ENCODE results near the gene EFNB1. TPM values are rescaled to one million over a fixed set of nuclear protein-coding genes. Genes with fewer than 3 reads are reported as not detected.

The EFNB1 gene
- total and polyA plus RNA-seq, 2 experiments from 2014 or later = 1.3 to 2.7 TPM

DNA sequence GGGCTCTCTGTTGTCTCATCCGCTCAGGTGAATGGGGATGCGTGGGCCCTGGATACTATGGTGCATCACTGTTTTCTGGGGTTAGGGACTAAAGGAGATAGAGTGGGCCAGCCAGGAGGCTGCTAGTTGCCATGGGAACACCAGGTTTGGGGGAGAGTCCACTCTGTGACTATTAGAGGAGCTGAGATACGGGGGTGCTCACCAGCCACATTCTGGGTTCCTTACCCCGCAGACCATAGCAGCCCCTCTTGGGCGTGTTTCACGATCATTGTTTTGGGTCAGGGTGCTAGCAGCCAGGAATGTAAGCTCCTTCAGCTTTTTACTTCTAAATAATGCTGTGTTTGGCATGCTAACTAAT, 4.6 kb downstream of the EFNB1 start:
- no peaks in the 10 kb centered on the region for H3F3A ChIP-seq (replicated peaks; ENCODE audit: low read depth)
- ATAC-seq (no peak), DNase-seq (ENCODE audit: low spot score) (no peak)
- H3K27ac ChIP-seq (ENCODE audit: low read depth) = no peak overlapping the region
- H3K9me2 ChIP-seq (ENCODE audit: insufficient read depth) = no peaks in the 10 kb centered on the region
- Mint-ChIP-seq H3K4me1 (peaks cover 21% of the 10 kb centered on the region; the same call in 2 of the 3 replicates), H3K9me3 (no peaks in the 10 kb centered on the region), H3K36me3 (ENCODE audit: low read depth) (no peaks in the 10 kb centered on the region), H3K4me3 (no peak overlapping the region), H3K27me3 (ENCODE audit: insufficient read depth, low read depth, poor library complexity) (peaks cover 46% of the 10 kb centered on the region), H3K27ac (no peak overlapping the region)
- no peaks in the 10 kb centered on the region for H3K36me3 ChIP-seq (ENCODE audit: insufficient read depth)
- H4K20me1 ChIP-seq (replicated peaks; ENCODE audit: insufficient read depth) = no peaks in the 10 kb centered on the region; the same call in 1 of the 2 replicates
- TF ChIP-seq EZH2 (IDR thresholded peaks at IDR 0.05; ENCODE audit: low read depth, unreplicated experiment) = no peak
- H3K4me2 ChIP-seq = no peak overlapping the region
- no peak overlapping the region for H2AFZ ChIP-seq
- peaks cover 76% of the 10 kb centered on the region for H3K27me3 ChIP-seq (ENCODE audit: insufficient read depth)
- no peak overlapping the region for H3K4me3 ChIP-seq
- H3K4me1 ChIP-seq (ENCODE audit: insufficient read depth) = peaks cover 16% of the 10 kb centered on the region; the same call in 1 of the 2 replicates
- no peaks in the 10 kb centered on the region for H3K79me2 ChIP-seq (replicated peaks; ENCODE audit: insufficient read depth)

DNA sequence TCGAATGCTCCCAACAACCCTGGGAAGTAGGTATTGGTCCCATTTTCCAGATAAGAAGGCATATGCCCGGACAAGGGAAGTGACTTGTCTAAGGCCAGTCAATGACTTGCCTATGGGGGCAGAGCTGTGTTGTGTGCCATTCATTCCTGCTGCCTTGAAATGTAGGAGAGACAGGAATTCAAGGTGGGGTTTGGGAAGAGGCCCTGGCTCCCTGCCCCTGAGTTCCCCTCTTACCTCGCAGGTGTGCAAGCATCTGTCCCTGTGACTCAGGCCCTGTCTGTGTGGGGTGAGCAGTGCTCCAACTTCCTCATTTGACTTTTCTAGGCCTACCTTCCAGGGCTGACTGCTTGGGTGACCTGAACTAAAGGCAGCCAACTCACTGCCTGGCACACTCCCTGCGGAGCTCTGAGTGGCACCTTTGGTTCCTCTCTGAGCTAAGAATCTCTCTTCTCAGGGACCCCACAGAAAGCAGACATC, 5.1 kb downstream of the EFNB1 start:
- Histone ChIP-seq H3K79me2 (replicated peaks; ENCODE audit: insufficient read depth) (no peaks in the 10 kb centered on the region), H3K4me3 (no peak overlapping the region), H3F3A (replicated peaks; ENCODE audit: low read depth) (no peaks in the 10 kb centered on the region), H3K27ac (ENCODE audit: low read depth) (no peak overlapping the region), H3K36me3 (ENCODE audit: insufficient read depth) (no peaks in the 10 kb centered on the region), H4K20me1 (replicated peaks; ENCODE audit: insufficient read depth) (no peaks in the 10 kb centered on the region; the same call in 1 of the 2 replicates), H3K4me2 (no peak overlapping the region), H3K27me3 (ENCODE audit: insufficient read depth) (peaks cover 73% of the 10 kb centered on the region), H3K4me1 (ENCODE audit: insufficient read depth) (peaks cover 16% of the 10 kb centered on the region; the same call in 1 of the 2 replicates), H2AFZ (no peak overlapping the region), H3K9me2 (ENCODE audit: insufficient read depth) (no peaks in the 10 kb centered on the region)
- DNase-seq (ENCODE audit: low spot score) (no peak), ATAC-seq (no peak)
- Mint-ChIP-seq H3K27ac (no peak overlapping the region), H3K4me1 (peaks cover 21% of the 10 kb centered on the region; the same call in 2 of the 3 replicates), H3K27me3 (ENCODE audit: insufficient read depth, low read depth, poor library complexity) (peaks cover 44% of the 10 kb centered on the region), H3K4me3 (no peak overlapping the region), H3K9me3 (no peaks in the 10 kb centered on the region), H3K36me3 (ENCODE audit: low read depth) (no peaks in the 10 kb centered on the region; the same call in 2 of the 3 replicates)
- TF ChIP-seq POLR2AphosphoS5 (IDR thresholded peaks at IDR 0.05; ENCODE audit: low read depth) = no peak
- TF ChIP-seq, protein P1, sequence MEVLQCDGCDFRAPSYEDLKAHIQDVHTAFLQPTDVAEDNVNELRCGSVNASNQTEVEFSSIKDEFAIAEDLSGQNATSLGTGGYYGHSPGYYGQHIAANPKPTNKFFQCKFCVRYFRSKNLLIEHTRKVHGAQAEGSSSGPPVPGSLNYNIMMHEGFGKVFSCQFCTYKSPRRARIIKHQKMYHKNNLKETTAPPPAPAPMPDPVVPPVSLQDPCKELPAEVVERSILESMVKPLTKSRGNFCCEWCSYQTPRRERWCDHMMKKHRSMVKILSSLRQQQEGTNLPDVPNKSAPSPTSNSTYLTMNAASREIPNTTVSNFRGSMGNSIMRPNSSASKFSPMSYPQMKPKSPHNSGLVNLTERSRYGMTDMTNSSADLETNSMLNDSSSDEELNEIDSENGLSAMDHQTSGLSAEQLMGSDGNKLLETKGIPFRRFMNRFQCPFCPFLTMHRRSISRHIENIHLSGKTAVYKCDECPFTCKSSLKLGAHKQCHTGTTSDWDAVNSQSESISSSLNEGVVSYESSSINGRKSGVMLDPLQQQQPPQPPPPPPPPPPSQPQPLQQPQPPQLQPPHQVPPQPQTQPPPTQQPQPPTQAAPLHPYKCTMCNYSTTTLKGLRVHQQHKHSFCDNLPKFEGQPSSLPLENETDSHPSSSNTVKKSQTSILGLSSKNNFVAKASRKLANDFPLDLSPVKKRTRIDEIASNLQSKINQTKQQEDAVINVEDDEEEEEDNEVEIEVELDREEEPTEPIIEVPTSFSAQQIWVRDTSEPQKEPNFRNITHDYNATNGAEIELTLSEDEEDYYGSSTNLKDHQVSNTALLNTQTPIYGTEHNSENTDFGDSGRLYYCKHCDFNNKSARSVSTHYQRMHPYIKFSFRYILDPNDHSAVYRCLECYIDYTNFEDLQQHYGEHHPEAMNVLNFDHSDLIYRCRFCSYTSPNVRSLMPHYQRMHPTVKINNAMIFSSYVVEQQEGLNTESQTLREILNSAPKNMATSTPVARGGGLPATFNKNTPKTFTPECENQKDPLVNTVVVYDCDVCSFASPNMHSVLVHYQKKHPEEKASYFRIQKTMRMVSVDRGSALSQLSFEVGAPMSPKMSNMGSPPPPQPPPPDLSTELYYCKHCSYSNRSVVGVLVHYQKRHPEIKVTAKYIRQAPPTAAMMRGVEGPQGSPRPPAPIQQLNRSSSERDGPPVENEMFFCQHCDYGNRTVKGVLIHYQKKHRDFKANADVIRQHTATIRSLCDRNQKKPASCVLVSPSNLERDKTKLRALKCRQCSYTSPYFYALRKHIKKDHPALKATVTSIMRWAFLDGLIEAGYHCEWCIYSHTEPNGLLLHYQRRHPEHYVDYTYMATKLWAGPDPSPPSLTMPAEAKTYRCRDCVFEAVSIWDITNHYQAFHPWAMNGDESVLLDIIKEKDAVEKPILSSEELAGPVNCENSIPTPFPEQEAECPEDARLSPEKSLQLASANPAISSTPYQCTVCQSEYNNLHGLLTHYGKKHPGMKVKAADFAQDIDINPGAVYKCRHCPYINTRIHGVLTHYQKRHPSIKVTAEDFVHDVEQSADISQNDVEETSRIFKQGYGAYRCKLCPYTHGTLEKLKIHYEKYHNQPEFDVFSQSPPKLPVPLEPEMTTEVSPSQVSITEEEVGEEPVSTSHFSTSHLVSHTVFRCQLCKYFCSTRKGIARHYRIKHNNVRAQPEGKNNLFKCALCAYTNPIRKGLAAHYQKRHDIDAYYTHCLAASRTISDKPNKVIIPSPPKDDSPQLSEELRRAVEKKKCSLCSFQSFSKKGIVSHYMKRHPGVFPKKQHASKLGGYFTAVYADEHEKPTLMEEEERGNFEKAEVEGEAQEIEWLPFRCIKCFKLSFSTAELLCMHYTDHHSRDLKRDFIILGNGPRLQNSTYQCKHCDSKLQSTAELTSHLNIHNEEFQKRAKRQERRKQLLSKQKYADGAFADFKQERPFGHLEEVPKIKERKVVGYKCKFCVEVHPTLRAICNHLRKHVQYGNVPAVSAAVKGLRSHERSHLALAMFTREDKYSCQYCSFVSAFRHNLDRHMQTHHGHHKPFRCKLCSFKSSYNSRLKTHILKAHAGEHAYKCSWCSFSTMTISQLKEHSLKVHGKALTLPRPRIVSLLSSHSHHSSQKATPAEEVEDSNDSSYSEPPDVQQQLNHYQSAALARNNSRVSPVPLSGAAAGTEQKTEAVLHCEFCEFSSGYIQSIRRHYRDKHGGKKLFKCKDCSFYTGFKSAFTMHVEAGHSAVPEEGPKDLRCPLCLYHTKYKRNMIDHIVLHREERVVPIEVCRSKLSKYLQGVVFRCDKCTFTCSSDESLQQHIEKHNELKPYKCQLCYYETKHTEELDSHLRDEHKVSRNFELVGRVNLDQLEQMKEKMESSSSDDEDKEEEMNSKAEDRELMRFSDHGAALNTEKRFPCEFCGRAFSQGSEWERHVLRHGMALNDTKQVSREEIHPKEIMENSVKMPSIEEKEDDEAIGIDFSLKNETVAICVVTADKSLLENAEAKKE (CRISPR knock-in tag; IDR thresholded peaks at IDR 0.05) = no peak
- TF ChIP-seq EZH2 (IDR thresholded peaks at IDR 0.05; ENCODE audit: low read depth, unreplicated experiment) = no peak
- TF ChIP-seq NANOG (IDR thresholded peaks at IDR 0.05; ENCODE audit: borderline replicate concordance) = no peak
- TF ChIP-seq, protein P2, sequence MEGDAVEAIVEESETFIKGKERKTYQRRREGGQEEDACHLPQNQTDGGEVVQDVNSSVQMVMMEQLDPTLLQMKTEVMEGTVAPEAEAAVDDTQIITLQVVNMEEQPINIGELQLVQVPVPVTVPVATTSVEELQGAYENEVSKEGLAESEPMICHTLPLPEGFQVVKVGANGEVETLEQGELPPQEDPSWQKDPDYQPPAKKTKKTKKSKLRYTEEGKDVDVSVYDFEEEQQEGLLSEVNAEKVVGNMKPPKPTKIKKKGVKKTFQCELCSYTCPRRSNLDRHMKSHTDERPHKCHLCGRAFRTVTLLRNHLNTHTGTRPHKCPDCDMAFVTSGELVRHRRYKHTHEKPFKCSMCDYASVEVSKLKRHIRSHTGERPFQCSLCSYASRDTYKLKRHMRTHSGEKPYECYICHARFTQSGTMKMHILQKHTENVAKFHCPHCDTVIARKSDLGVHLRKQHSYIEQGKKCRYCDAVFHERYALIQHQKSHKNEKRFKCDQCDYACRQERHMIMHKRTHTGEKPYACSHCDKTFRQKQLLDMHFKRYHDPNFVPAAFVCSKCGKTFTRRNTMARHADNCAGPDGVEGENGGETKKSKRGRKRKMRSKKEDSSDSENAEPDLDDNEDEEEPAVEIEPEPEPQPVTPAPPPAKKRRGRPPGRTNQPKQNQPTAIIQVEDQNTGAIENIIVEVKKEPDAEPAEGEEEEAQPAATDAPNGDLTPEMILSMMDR (conservative IDR thresholded peaks at IDR 0.05; ENCODE audit: low read depth in 2 of 2) = no peak
- TF ChIP-seq STAT1 (IDR thresholded peaks at IDR 0.05; ENCODE audit: unreplicated experiment) = no peak
- TF ChIP-seq, protein P3, sequence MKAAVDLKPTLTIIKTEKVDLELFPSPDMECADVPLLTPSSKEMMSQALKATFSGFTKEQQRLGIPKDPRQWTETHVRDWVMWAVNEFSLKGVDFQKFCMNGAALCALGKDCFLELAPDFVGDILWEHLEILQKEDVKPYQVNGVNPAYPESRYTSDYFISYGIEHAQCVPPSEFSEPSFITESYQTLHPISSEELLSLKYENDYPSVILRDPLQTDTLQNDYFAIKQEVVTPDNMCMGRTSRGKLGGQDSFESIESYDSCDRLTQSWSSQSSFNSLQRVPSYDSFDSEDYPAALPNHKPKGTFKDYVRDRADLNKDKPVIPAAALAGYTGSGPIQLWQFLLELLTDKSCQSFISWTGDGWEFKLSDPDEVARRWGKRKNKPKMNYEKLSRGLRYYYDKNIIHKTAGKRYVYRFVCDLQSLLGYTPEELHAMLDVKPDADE (IDR thresholded peaks at IDR 0.05) = no peak
- no peak for TF ChIP-seq JUNB (IDR thresholded peaks at IDR 0.05; ENCODE audit: unreplicated experiment)
- no peak for TF ChIP-seq ZNF331 (CRISPR knock-in tag; IDR thresholded peaks at IDR 0.05; ENCODE audit: low read depth)
- TF ChIP-seq EZH2phosphoT487 (IDR thresholded peaks at IDR 0.05; ENCODE audit: unreplicated experiment) = no peak
- no peak for TF ChIP-seq ZNF114 (CRISPR knock-in tag; IDR thresholded peaks at IDR 0.05)

All from GM23338 (cell line).